Hepatocyte (in vitro differentiated cells): ENCODE measurements around the gene SHPK. TPM values are rescaled to one million over a fixed set of nuclear protein-coding genes. Genes with fewer than 3 reads are reported as not detected.
"Not testable (repeated sequence)": the region's sequence is repeated elsewhere in the genome, so short reads cannot be mapped to it uniquely, and the experiment has no call there.

Experiments
- DNase-seq: peaks from one replicate; pipeline ENCODE4 v3.0.0-alpha.2; 2016; ENCODE audit warnings: low spot score
- H2AFZ ChIP-seq: fragments of 200-600 bp; sonication (generic); 2 replicates; pipeline ENCODE4 v1.6.0; 2016; ENCODE audit warnings: antibody characterized with exemption, mild to moderate bottlenecking
- H3K27ac ChIP-seq: fragments of 200-600 bp; sonication (generic); 2 replicates; pipeline ENCODE4 v1.5.1; 2016; ENCODE audit warnings: mild to moderate bottlenecking
- H3K27me3 ChIP-seq: fragments of 200-600 bp; sonication (generic); 2 replicates; pipeline ENCODE4 v1.6.1; 2016
- H3K36me3 ChIP-seq: fragments of 200-600 bp; sonication (generic); replicated peaks from 2 replicates; pipeline ENCODE4 v1.5.1; 2016; ENCODE audit warnings: low read depth; ENCODE audit not compliant: insufficient read depth
- H3K4me1 ChIP-seq: fragments of 200-600 bp; sonication (generic); 2 replicates; pipeline ENCODE4 v1.5.1; 2016; ENCODE audit warnings: mild to moderate bottlenecking, moderate library complexity; ENCODE audit not compliant: insufficient read depth
- H3K4me2 ChIP-seq: fragments of 200-600 bp; sonication (generic); 2 replicates; pipeline ENCODE4 v1.6.0; 2016
- H3K4me3 ChIP-seq: fragments of 200-600 bp; sonication (generic); 2 replicates; pipeline ENCODE4 v1.5.1; 2016; ENCODE audit warnings: mild to moderate bottlenecking
- H3K79me2 ChIP-seq: fragments of 200-600 bp; sonication (generic); 2 replicates; pipeline ENCODE4 v1.6.0; 2017; ENCODE audit warnings: mild to moderate bottlenecking
- H3K9me2 ChIP-seq: fragments of 200-600 bp; sonication (generic); replicated peaks from 2 replicates; pipeline ENCODE4 v1.6.0; 2017; ENCODE audit warnings: mild to moderate bottlenecking; ENCODE audit not compliant: insufficient read depth
- H3K9me3 ChIP-seq: fragments of 200-600 bp; sonication (generic); 2 replicates; pipeline ENCODE4 v1.5.1; 2016; ENCODE audit warnings: low read depth, mild to moderate bottlenecking
- H4K20me1 ChIP-seq: fragments of 200-600 bp; sonication (generic); 2 replicates; pipeline ENCODE4 v1.6.0; 2016; ENCODE audit warnings: mild to moderate bottlenecking; ENCODE audit not compliant: insufficient read depth, poor library complexity, severe bottlenecking
- EZH2 ChIP-seq: fragments of 200-600 bp; sonication (generic); IDR thresholded peaks from 2 replicates; pipeline ENCODE4 v1.6.1; 2016; ENCODE audit warnings: antibody characterized with exemption, mild to moderate bottlenecking, borderline replicate concordance
- EZH2phosphoT487 ChIP-seq: fragments of 200-600 bp; sonication (generic); IDR thresholded peaks from one replicate; pipeline ENCODE4 v1.6.1; 2018; ENCODE audit warnings: antibody characterized with exemption, mild to moderate bottlenecking, low read depth, moderate library complexity; ENCODE audit not compliant: unreplicated experiment, severe bottlenecking
- WGBS: methylation state at CpG from one replicate; pipeline ENCODE4 v1.1.6; 2016; ENCODE audit warnings: low lambda C conversion rate; ENCODE audit errors: missing lambda C conversion rate; 5-methylcytosine and 5-hydroxymethylcytosine counted together
- polyA plus RNA-seq: library from polyadenylated mRNA; unstranded; fragments of >200 nt; fragmentation: Nextera tagmentation; extraction: Ambion mirVana; gene quantifications from 2 replicates; pipeline ENCODE4 v1.2.1, GENCODE V29; 2016
- total RNA-seq: library from RNA; depleted of rRNA; stranded (reverse); fragments of >200 nt; gene quantifications from 2 replicates; pipeline ENCODE4 v1.2.3, GENCODE V29; 2014
- TF ChIP-seq, protein P1 (sequence below): fragments of 200-600 bp; sonication (generic); IDR thresholded peaks from 2 replicates; pipeline ENCODE4 v1.5.1; 2016; ENCODE audit warnings: antibody characterized with exemption, mild to moderate bottlenecking; ENCODE audit not compliant: poor library complexity

The SHPK gene
- total and polyA plus RNA-seq, 2 experiments from 2014 or later, result 9.1 to 14.1 TPM

DNA sequence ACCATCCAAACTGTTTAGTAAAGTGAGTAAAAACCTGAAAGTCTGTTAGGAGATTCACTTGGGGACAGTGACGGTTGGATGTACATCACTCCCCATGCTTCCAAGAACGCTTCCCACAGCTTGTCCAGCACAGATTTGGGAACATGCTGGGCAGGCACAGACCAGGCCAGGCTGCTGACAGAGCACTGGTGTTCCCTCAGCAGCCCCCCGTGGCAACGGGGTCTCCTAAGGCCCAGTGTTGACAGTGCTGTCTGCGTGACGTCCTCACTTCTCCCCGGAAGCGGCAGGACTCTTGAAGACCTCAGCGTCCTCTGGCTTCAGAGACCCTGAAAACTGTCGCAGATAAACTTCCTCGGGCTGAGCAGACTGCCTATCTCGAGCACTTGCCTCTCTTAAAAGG is 69.5 kb downstream of the SHPK start:
- TF ChIP-seq EZH2 (no peak), EZH2phosphoT487 (no peak)
- TF ChIP-seq, protein P1, sequence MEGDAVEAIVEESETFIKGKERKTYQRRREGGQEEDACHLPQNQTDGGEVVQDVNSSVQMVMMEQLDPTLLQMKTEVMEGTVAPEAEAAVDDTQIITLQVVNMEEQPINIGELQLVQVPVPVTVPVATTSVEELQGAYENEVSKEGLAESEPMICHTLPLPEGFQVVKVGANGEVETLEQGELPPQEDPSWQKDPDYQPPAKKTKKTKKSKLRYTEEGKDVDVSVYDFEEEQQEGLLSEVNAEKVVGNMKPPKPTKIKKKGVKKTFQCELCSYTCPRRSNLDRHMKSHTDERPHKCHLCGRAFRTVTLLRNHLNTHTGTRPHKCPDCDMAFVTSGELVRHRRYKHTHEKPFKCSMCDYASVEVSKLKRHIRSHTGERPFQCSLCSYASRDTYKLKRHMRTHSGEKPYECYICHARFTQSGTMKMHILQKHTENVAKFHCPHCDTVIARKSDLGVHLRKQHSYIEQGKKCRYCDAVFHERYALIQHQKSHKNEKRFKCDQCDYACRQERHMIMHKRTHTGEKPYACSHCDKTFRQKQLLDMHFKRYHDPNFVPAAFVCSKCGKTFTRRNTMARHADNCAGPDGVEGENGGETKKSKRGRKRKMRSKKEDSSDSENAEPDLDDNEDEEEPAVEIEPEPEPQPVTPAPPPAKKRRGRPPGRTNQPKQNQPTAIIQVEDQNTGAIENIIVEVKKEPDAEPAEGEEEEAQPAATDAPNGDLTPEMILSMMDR, result no peak
- Histone ChIP-seq H3K4me3 (no peak overlapping the region), H2AFZ (no peak overlapping the region), H3K79me2 (no peaks in the 10 kb centered on the region), H3K27me3 (no peaks in the 10 kb centered on the region), H3K36me3 (no peaks in the 10 kb centered on the region), H4K20me1 (no peaks in the 10 kb centered on the region), H3K9me3 (no peaks in the 10 kb centered on the region), H3K4me1 (no peaks in the 10 kb centered on the region), H3K9me2 (no peaks in the 10 kb centered on the region), H3K27ac (no peak overlapping the region), H3K4me2 (no peak overlapping the region)
- DNase-seq, result no peak
- 97% methylated on average over 12 of the region's 12 CpGs for WGBS

DNA sequence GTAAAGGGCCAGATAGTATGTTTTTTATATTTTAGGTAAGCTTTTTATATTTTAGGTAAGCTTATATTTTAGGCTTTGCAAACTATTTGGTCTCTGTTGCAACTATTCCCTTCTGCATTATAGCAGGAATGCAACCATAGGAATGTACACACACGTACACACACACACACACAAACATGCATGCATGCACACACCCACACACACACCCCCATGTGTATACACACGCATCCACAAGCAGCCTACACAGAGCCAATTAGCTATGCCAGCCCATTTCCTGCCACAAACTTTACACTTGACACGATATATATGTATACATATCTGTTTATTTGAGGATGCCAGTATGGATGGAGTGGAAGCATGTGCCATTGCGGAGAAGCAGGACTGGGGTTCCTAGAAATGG is 70.9 kb downstream of the SHPK start:
- Histone ChIP-seq H4K20me1 (no peaks in the 10 kb centered on the region), H3K9me3 (no peaks in the 10 kb centered on the region), H3K27ac (no peak overlapping the region), H2AFZ (no peak overlapping the region), H3K27me3 (no peaks in the 10 kb centered on the region), H3K79me2 (no peaks in the 10 kb centered on the region), H3K36me3 (no peaks in the 10 kb centered on the region), H3K4me1 (no peaks in the 10 kb centered on the region), H3K4me3 (no peak overlapping the region), H3K4me2 (no peak overlapping the region), H3K9me2 (no peaks in the 10 kb centered on the region)
- TF ChIP-seq, protein P1, result no peak
- TF ChIP-seq EZH2phosphoT487 (no peak), EZH2 (no peak)
- DNase-seq, result no peak
- 94% methylated on average over 4 of the region's 4 CpGs for WGBS

DNA sequence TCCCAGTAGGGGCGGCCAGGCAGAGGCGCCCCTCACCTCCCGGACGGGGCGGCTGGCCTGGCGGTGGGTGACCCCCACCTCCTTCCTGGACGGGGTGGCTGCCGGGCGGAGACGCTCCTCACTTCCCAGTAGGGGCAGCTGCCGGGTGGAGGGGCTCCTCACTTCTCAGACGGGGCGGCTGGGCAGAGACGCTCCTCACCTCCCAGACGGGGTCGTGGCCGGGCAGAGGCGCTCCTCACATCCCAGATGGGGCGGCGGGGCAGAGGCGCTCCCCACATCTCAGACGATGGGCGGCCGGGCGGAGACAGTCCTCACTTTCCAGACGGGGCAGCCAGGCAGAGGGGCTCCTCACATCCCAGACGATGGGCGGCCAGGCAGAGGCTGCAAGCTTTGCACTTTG is 71.8 kb downstream of the SHPK start:
- not testable (repeated sequence) for H3K27me3 ChIP-seq, H3K4me3 ChIP-seq, H2AFZ ChIP-seq, H3K79me2 ChIP-seq, H3K36me3 ChIP-seq, H4K20me1 ChIP-seq, H3K4me1 ChIP-seq, H3K27ac ChIP-seq, DNase-seq, H3K4me2 ChIP-seq, H3K9me3 ChIP-seq, H3K9me2 ChIP-seq
- 96% methylated on average over 14 of the region's 28 CpGs for WGBS

DNA sequence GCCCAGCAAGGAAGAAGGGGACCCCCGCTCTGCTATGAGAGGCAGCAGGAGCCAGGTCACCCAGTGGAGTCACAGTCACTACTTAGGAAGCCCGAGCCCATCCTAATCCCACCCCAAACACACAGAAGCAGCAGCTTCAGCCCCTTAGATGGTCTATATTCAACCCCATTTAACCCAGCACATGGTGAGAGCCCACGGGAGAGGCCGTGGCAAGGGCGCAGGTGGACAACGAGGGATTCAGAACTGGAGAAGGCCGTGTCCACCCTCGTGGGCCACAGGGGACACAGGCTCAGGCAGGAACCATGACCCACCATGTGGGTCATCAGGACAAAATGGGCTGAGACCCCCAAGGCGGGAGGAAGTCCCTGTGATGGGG is 76.8 kb downstream of the SHPK start:
- no peaks in the 10 kb centered on the region for H3K9me2 ChIP-seq
- WGBS, result 91% methylated on average over 9 of the region's 9 CpGs
- H3K4me1 ChIP-seq, result no peaks in the 10 kb centered on the region
- H3K79me2 ChIP-seq, result no peaks in the 10 kb centered on the region
- no peak for DNase-seq
- no peak overlapping the region for H2AFZ ChIP-seq
- H3K4me3 ChIP-seq, result no peak overlapping the region
- no peaks in the 10 kb centered on the region for H3K9me3 ChIP-seq
- no peak overlapping the region for H3K4me2 ChIP-seq
- H3K27ac ChIP-seq, result no peak overlapping the region
- no peak for TF ChIP-seq EZH2
- TF ChIP-seq, protein P1, result no peak
- TF ChIP-seq EZH2phosphoT487, result no peak
- no peaks in the 10 kb centered on the region for H3K36me3 ChIP-seq
- H3K27me3 ChIP-seq, result no peaks in the 10 kb centered on the region
- H4K20me1 ChIP-seq, result no peaks in the 10 kb centered on the region
